ENCODE data around the gene ZBTB46. TPM values are rescaled to one million over a fixed set of nuclear protein-coding genes. Genes with fewer than 3 reads are reported as not detected.
"Not testable (repeated sequence)": the region's sequence is repeated elsewhere in the genome, so short reads cannot be mapped to it uniquely, and the experiment has no call there.

Gene ZBTB46
- total RNA-seq, 1 donor = 0.36 TPM

GRCh38 chr20:63733579-63734081 is 97.4 kb downstream of the ZBTB46 start:
- no peaks in the 10 kb centered on the region for H3K27me3 ChIP-seq (ENCODE audit: insufficient read depth, low read length)
- H2AFZ ChIP-seq (ENCODE audit: low read length) = no peak overlapping the region
- H3K36me3 ChIP-seq (ENCODE audit: insufficient read depth, low read length) = peaks cover 8% of the 10 kb centered on the region
- no peak overlapping the region for H3K27ac ChIP-seq (ENCODE audit: low read depth, low read length)
- DNase-seq (ENCODE audit: insufficient read length, low spot score, missing footprints) = peak; percentile 73
- H3K4me3 ChIP-seq (ENCODE audit: insufficient read depth, low read length) = no peak overlapping the region
- no peaks in the 10 kb centered on the region for H3K9me3 ChIP-seq (ENCODE audit: low read depth, low read length)
- H4K20me1 ChIP-seq (ENCODE audit: insufficient read depth, low read length) = peaks cover 29% of the 10 kb centered on the region
- no peak for TF ChIP-seq CTCF (IDR thresholded peaks at IDR 0.05; ENCODE audit: extremely low read depth, low read depth, low read length)
- peaks cover 41% of the 10 kb centered on the region for H3K79me2 ChIP-seq (ENCODE audit: insufficient read depth, low read length)
- no peak overlapping the region for H3K4me2 ChIP-seq (ENCODE audit: insufficient read depth, low read length)
- no peaks in the 10 kb centered on the region for H3K4me1 ChIP-seq (ENCODE audit: insufficient read depth, low read length)

DNA sequence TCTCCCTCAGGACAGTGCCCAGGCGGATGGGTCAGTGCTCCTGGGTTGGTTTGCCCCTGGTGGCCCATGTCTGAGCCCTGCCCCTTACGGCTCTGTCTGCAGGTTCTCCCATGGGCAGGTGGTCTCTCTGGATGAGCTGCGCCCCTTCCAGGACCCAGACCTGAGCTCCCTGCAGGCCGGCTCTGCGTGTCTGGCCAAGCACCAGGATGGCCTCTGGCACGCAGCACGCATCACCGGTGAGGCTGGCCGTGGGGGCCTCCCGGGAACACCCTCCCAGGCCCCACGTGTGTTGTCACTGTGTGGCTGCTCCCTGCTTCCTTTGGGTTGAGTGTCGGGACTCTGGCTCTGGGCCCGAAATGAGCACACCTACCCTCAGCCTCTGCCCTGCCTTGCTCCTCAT is 97.9 kb downstream of the ZBTB46 start:
- peaks cover 8% of the 10 kb centered on the region for H3K36me3 ChIP-seq (ENCODE audit: insufficient read depth, low read length)
- H3K27ac ChIP-seq (ENCODE audit: low read depth, low read length) = no peak overlapping the region
- peaks cover 46% of the 10 kb centered on the region for H3K79me2 ChIP-seq (ENCODE audit: insufficient read depth, low read length)
- H3K9me3 ChIP-seq (ENCODE audit: low read depth, low read length) = no peaks in the 10 kb centered on the region
- DNase-seq (ENCODE audit: insufficient read length, low spot score, missing footprints) = peak; percentile 66
- peaks cover 34% of the 10 kb centered on the region for H4K20me1 ChIP-seq (ENCODE audit: insufficient read depth, low read length)
- H3K4me3 ChIP-seq (ENCODE audit: insufficient read depth, low read length) = no peak overlapping the region
- H3K27me3 ChIP-seq (ENCODE audit: insufficient read depth, low read length) = no peaks in the 10 kb centered on the region
- no peak for TF ChIP-seq CTCF (IDR thresholded peaks at IDR 0.05; ENCODE audit: extremely low read depth, low read depth, low read length)
- no peak overlapping the region for H3K4me2 ChIP-seq (ENCODE audit: insufficient read depth, low read length)
- H3K4me1 ChIP-seq (ENCODE audit: insufficient read depth, low read length) = no peaks in the 10 kb centered on the region
- no peak overlapping the region for H2AFZ ChIP-seq (ENCODE audit: low read length)

- TF ChIP-seq CTCF (IDR thresholded peaks at IDR 0.05; ENCODE audit: extremely low read depth, low read depth, low read length) = no peak
- peaks cover 8% of the 10 kb centered on the region for H3K36me3 ChIP-seq (ENCODE audit: insufficient read depth, low read length)
- no peak overlapping the region for H3K4me2 ChIP-seq (ENCODE audit: insufficient read depth, low read length)
- peak; percentile 21 for DNase-seq (ENCODE audit: insufficient read length, low spot score, missing footprints)
- H3K27me3 ChIP-seq (ENCODE audit: insufficient read depth, low read length) = no peaks in the 10 kb centered on the region
- no peak overlapping the region for H3K27ac ChIP-seq (ENCODE audit: low read depth, low read length)
- no peak overlapping the region for H3K4me3 ChIP-seq (ENCODE audit: insufficient read depth, low read length)
- H3K79me2 ChIP-seq (ENCODE audit: insufficient read depth, low read length) = peaks cover 52% of the 10 kb centered on the region
- H4K20me1 ChIP-seq (ENCODE audit: insufficient read depth, low read length) = peaks cover 35% of the 10 kb centered on the region
- no peak overlapping the region for H2AFZ ChIP-seq (ENCODE audit: low read length)
- H3K4me1 ChIP-seq (ENCODE audit: insufficient read depth, low read length) = no peaks in the 10 kb centered on the region
- no peaks in the 10 kb centered on the region for H3K9me3 ChIP-seq (ENCODE audit: low read depth, low read length)
Measured at GRCh38 chr20:63732118-63733095, 98.7 kb downstream of the ZBTB46 start.

GRCh38 chr20:63731410-63731809 is 99.7 kb downstream of the ZBTB46 start:
- no peak overlapping the region for H3K4me2 ChIP-seq (ENCODE audit: insufficient read depth, low read length)
- no peaks in the 10 kb centered on the region for H3K9me3 ChIP-seq (ENCODE audit: low read depth, low read length)
- no peak overlapping the region for H2AFZ ChIP-seq (ENCODE audit: low read length)
- no peaks in the 10 kb centered on the region for H3K4me1 ChIP-seq (ENCODE audit: insufficient read depth, low read length)
- no peaks in the 10 kb centered on the region for H3K27me3 ChIP-seq (ENCODE audit: insufficient read depth, low read length)
- H4K20me1 ChIP-seq (ENCODE audit: insufficient read depth, low read length) = peaks cover 33% of the 10 kb centered on the region
- TF ChIP-seq CTCF (IDR thresholded peaks at IDR 0.05; ENCODE audit: extremely low read depth, low read depth, low read length) = no peak
- peaks cover 62% of the 10 kb centered on the region for H3K79me2 ChIP-seq (ENCODE audit: insufficient read depth, low read length)
- no peak overlapping the region for H3K4me3 ChIP-seq (ENCODE audit: insufficient read depth, low read length)
- DNase-seq (ENCODE audit: insufficient read length, low spot score, missing footprints) = peak; percentile 25
- H3K27ac ChIP-seq (ENCODE audit: low read depth, low read length) = no peak overlapping the region
- H3K36me3 ChIP-seq (ENCODE audit: insufficient read depth, low read length) = peaks cover 8% of the 10 kb centered on the region

DNA sequence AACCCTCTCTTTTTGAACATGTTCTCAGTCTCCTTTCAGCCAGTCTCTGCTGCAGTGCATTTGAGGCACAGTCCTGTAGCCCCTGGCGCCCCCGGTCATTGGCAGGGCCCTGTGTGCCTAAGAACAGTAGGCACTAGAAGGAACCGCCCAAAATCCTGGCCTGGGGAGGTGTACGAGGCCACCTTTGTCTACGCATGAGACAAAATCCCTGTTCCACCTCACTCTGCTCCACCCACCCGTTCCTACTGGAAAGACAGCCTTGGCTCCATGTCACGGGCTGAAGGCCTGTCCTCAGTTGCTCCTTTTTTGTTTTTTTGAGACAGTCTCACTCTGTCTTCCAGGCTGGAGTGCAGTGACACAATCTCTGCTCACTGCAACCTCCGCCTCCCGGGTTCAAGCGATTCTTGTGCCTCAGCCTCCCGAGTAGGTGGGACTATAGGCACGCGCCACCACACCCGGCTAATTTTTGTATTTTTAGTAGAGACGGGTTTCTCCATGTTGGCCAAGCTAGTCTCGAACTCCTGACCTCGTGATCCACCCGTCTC is 100.8 kb downstream of the ZBTB46 start:
- Histone ChIP-seq H4K20me1 (ENCODE audit: insufficient read depth, low read length) (peaks cover 33% of the 10 kb centered on the region), H3K79me2 (ENCODE audit: insufficient read depth, low read length) (peaks cover 64% of the 10 kb centered on the region)
- H3K4me1 ChIP-seq (ENCODE audit: insufficient read depth, low read length); H3K27me3 ChIP-seq (ENCODE audit: insufficient read depth, low read length); H3K9me3 ChIP-seq (ENCODE audit: low read depth, low read length); H3K4me3 ChIP-seq (ENCODE audit: insufficient read depth, low read length); DNase-seq (ENCODE audit: insufficient read length, low spot score, missing footprints); H3K36me3 ChIP-seq (ENCODE audit: insufficient read depth, low read length); H3K4me2 ChIP-seq (ENCODE audit: insufficient read depth, low read length); H2AFZ ChIP-seq (ENCODE audit: low read length); H3K27ac ChIP-seq (ENCODE audit: low read depth, low read length): not testable (repeated sequence)
